ENCODE data around the gene PPEF1.

GRCh38 chrX:18674788-18675735 is 32.4 kb upstream of the PPEF1 start:
- no peak for TF ChIP-seq CTCF (IDR thresholded peaks at IDR 0.05)
- peak in 1 of 2 donors; percentile 29 for TF ChIP-seq POLR2A (IDR thresholded peaks at IDR 0.05)
